SK-N-SH (cell line): ENCODE results near the gene CAMSAP1. TPM values are rescaled to one million over a fixed set of nuclear protein-coding genes. Genes with fewer than 3 reads are reported as not detected.

Experiments
- CTCF ChIA-PET: fragments of 300-600, 350-600 bp; formaldehyde crosslinking; extraction: SDS; loops from one replicate; lab custom pipeline; 2021; lab: Yijun Ruan, JAX
- POLR2A ChIA-PET: fragments of 350-600 bp; sonication (Branson Sonifier 250); formaldehyde crosslinking; extraction: SDS; loops from one replicate; lab custom pipeline; 2020; ENCODE audit warnings: antibody characterized with exemption, inconsistent platforms; lab: Yijun Ruan, JAX
- DNase-seq: peaks from one replicate; pipeline ENCODE4 v3.0.0; 2012
- H2AFZ ChIP-seq: fragments of 200-600 bp; sonication (generic); 2 replicates; pipeline ENCODE4 v1.8.1; 2016; ENCODE audit warnings: antibody characterized with exemption, mild to moderate bottlenecking, low read depth
- H3F3A ChIP-seq: fragments of 200-600 bp; sonication (generic); replicated peaks from 2 replicates; pipeline ENCODE3; 2016; ENCODE audit warnings: antibody characterized with exemption, mild to moderate bottlenecking; ENCODE audit not compliant: insufficient read depth
- H3K27ac ChIP-seq, 2 experiments: fragments of 200-500 bp in 1 of 2; fragments of 200-600 bp in 1 of 2; sonication (Bioruptor generic) in 1 of 2; sonication (generic), shearing (Covaris generic) in 1 of 2; 2 replicates each; pipeline versions ENCODE4 v1.5.1 to v1.6.1; 2014 to 2016; ENCODE audit warnings: low read depth in 2 of 2, inconsistent platforms in 1 of 2, low read length in 1 of 2, mild to moderate bottlenecking in 1 of 2, mixed read lengths in 1 of 2
- H3K27me3 ChIP-seq: fragments of 200-600 bp; sonication (generic), shearing (Covaris generic); 2 replicates; pipeline ENCODE4 v1.6.1; 2016; ENCODE audit warnings: mixed run types; ENCODE audit not compliant: insufficient read depth
- H3K36me3 ChIP-seq, 2 experiments: fragments of 200-500 bp in 1 of 2; fragments of 200-600 bp in 1 of 2; sonication (Bioruptor generic) in 1 of 2; sonication (generic) in 1 of 2; replicated peaks in 1 of 2; 2 replicates each; pipeline versions ENCODE3 to v1.5.1; 2014 to 2016; ENCODE audit warnings: low read length in 1 of 2, mild to moderate bottlenecking in 1 of 2; ENCODE audit not compliant: insufficient read depth in 2 of 2, control insufficient read depth in 1 of 2
- H3K4me1 ChIP-seq, 2 experiments: fragments of 200-500 bp in 1 of 2; fragments of 200-600 bp in 1 of 2; sonication (Bioruptor generic) in 1 of 2; sonication (generic), shearing (Covaris generic) in 1 of 2; 2 replicates each; pipeline versions ENCODE4 v1.5.1 to v1.6.1; 2014 to 2016; ENCODE audit warnings: low read depth in 1 of 2, low read length in 1 of 2, mixed run types in 1 of 2; ENCODE audit not compliant: insufficient read depth in 2 of 2, control insufficient read depth in 1 of 2
- H3K4me2 ChIP-seq: fragments of 200-600 bp; sonication (generic), shearing (Covaris generic); 2 replicates; pipeline ENCODE4 v1.6.1; 2017; ENCODE audit warnings: mixed run types
- H3K4me3 ChIP-seq, 2 experiments: fragments of 200-500 bp in 1 of 2; fragments of 200-600 bp in 1 of 2; sonication (Bioruptor generic) in 1 of 2; sonication (generic), shearing (Covaris generic) in 1 of 2; 2 replicates each; pipeline versions ENCODE4 v1.5.1 to v1.8.1; 2014 to 2016; ENCODE audit warnings: low read depth in 2 of 2, inconsistent platforms in 1 of 2, low read length in 1 of 2, mild to moderate bottlenecking in 1 of 2, mixed read lengths in 1 of 2, moderate library complexity in 1 of 2
- H3K79me2 ChIP-seq: fragments of 200-600 bp; sonication (generic); 2 replicates; pipeline ENCODE4 v1.8.1; 2017; ENCODE audit warnings: mild to moderate bottlenecking; ENCODE audit not compliant: insufficient read depth
- H3K9ac ChIP-seq: fragments of 200-600 bp; sonication (generic); 2 replicates; pipeline ENCODE4 v1.6.1; 2017; ENCODE audit warnings: mixed run types
- H3K9me2 ChIP-seq: fragments of 200-600 bp; sonication (generic); 2 replicates; pipeline ENCODE4 v1.6.1; 2017; ENCODE audit warnings: mixed run types
- H3K9me3 ChIP-seq: fragments of 200-600 bp; sonication (generic); 2 replicates; pipeline ENCODE4 v1.6.1; 2017; ENCODE audit warnings: mixed run types, mild to moderate bottlenecking, moderate library complexity
- H4K20me1 ChIP-seq: fragments of 200-600 bp; sonication (generic); 2 replicates; pipeline ENCODE4 v1.6.1; 2017; ENCODE audit warnings: mild to moderate bottlenecking, mixed run types; ENCODE audit not compliant: insufficient read depth
- CHD2 ChIP-seq: fragments of 150-350 bp; IDR thresholded peaks from 2 replicates; pipeline ENCODE4 v1.6.1; 2018; ENCODE audit warnings: low read length; ENCODE audit not compliant: partially characterized antibody
- CTCF ChIP-seq: fragments of 200-600 bp; sonication (generic); IDR thresholded peaks from 2 replicates; pipeline ENCODE4 v1.6.1; 2017; ENCODE audit warnings: antibody characterized with exemption, mild to moderate bottlenecking, moderate library complexity
- EP300 ChIP-seq, 2 experiments: IDR thresholded peaks; 2 replicates each; pipeline versions ENCODE4 v1.4.0 to v1.6.1; 2012; ENCODE audit warnings: borderline replicate concordance in 1 of 2, low read depth in 1 of 2, low read length in 1 of 2
- FOXJ3 ChIP-seq: sonication (generic); formaldehyde crosslinking; IDR thresholded peaks from 2 replicates; pipeline ENCODE4 v1.5.1; 2020; ENCODE audit warnings: mild to moderate bottlenecking, missing genetic modification reagents
- FOXM1 ChIP-seq: IDR thresholded peaks from 2 replicates; pipeline ENCODE4 v1.4.0; 2012; ENCODE audit warnings: low read depth, mild to moderate bottlenecking
- GATA2 ChIP-seq: sonication (generic); formaldehyde crosslinking; IDR thresholded peaks from 2 replicates; pipeline ENCODE4 v1.5.0; 2020; ENCODE audit warnings: mild to moderate bottlenecking, missing genetic modification reagents
- MXI1 ChIP-seq: IDR thresholded peaks from 2 replicates; pipeline ENCODE4 v1.6.1; 2012; ENCODE audit warnings: mild to moderate bottlenecking, low read depth, low read length, improper control_type of control experiment
- NRF1 ChIP-seq: IDR thresholded peaks from 2 replicates; pipeline ENCODE4 v1.6.1; 2012; ENCODE audit warnings: low read depth, mild to moderate bottlenecking, low read length
- POLR2AphosphoS5 ChIP-seq: IDR thresholded peaks from 2 replicates; pipeline ENCODE4 v1.6.1; 2012; ENCODE audit warnings: low read depth, low read length
- RAD21 ChIP-seq: IDR thresholded peaks from 2 replicates; pipeline ENCODE4 v1.6.1; 2012; ENCODE audit warnings: mild to moderate bottlenecking, low read length
- REST ChIP-seq: IDR thresholded peaks from 2 replicates; pipeline ENCODE4 v1.6.1; 2012; ENCODE audit warnings: mild to moderate bottlenecking, low read depth, low read length, moderate library complexity
- RXRA ChIP-seq: IDR thresholded peaks from 2 replicates; pipeline ENCODE4 v1.4.0; 2012; ENCODE audit warnings: low read depth, mild to moderate bottlenecking, borderline replicate concordance
- TAF1 ChIP-seq: IDR thresholded peaks from 2 replicates; pipeline ENCODE4 v1.6.1; 2012; ENCODE audit warnings: low read depth, mild to moderate bottlenecking, low read length, moderate library complexity, borderline replicate concordance
- TCF12 ChIP-seq: IDR thresholded peaks from 2 replicates; pipeline ENCODE4 v1.4.0; 2012
- USF1 ChIP-seq: IDR thresholded peaks from 2 replicates; pipeline ENCODE4 v1.4.0; 2012; ENCODE audit warnings: low read depth, borderline replicate concordance
- USF2 ChIP-seq: fragments of 150-350 bp; IDR thresholded peaks from 2 replicates; pipeline ENCODE4 v1.6.1; 2017; ENCODE audit warnings: antibody characterized with exemption, low read length, low read depth, borderline replicate concordance
- YY1 ChIP-seq: IDR thresholded peaks from 2 replicates; pipeline ENCODE4 v1.4.0; 2012; ENCODE audit warnings: low read depth, mild to moderate bottlenecking
- WGBS: methylation state at CpG from one replicate; pipeline ENCODE4 v1.1.6; 2017; ENCODE audit warnings: low lambda C conversion rate; 5-methylcytosine and 5-hydroxymethylcytosine counted together
- polyA plus RNA-seq, 3 experiments: library from polyadenylated mRNA; depleted of rRNA; stranded (reverse); fragments of >200 nt; gene quantifications; 2 replicates each; pipeline ENCODE4 v1.2.3, GENCODE V29; 2012

Gene CAMSAP1
- polyA plus RNA-seq, 1 of the 3 experiments (the other 2 are of a cell fraction) = 8.9 TPM

GRCh38 chr9:135814421-135815095 is 92.8 kb downstream of the CAMSAP1 start (continued):
- TF ChIP-seq REST (no peak), GATA2 (no peak), USF1 (no peak), FOXJ3 (no peak), EP300 (IDR thresholded peaks at IDR 0.05; ENCODE audit: borderline replicate concordance in 1 of 2, low read depth in 1 of 2, low read length in 1 of 2) (no peak)
- TF ChIP-seq, all 33 proteins: peak for 0

- no peaks in the 10 kb centered on the region for H3K9me2 ChIP-seq
- H3K79me2 ChIP-seq = no peaks in the 10 kb centered on the region
- peaks cover under 1% of the 10 kb centered on the region for H3F3A ChIP-seq
- ChIA-PET CTCF (no interaction called here), POLR2A (no interaction called here)
- TF ChIP-seq GATA2 (no peak), RXRA (no peak), CHD2 (no peak), NRF1 (no peak), USF1 (no peak), REST (no peak), EP300 (IDR thresholded peaks at IDR 0.05; ENCODE audit: borderline replicate concordance in 1 of 2, low read depth in 1 of 2, low read length in 1 of 2) (no peak), CTCF (no peak), TAF1 (no peak), YY1 (no peak), MXI1 (no peak), POLR2AphosphoS5 (no peak), RAD21 (no peak), TCF12 (no peak), FOXM1 (no peak), USF2 (no peak)
- H3K27me3 ChIP-seq = no peaks in the 10 kb centered on the region
- peaks cover 0 to 8% of the 10 kb centered on the region in 2 experiments; a peak in 1 of 4 replicates for H3K4me1 ChIP-seq
- DNase-seq = no peak
- H2AFZ ChIP-seq = no peak overlapping the region
- H4K20me1 ChIP-seq = no peaks in the 10 kb centered on the region
- H3K4me3 ChIP-seq = no peak overlapping the region
- 93% methylated on average over 12 of the region's 14 CpGs for WGBS
- no peak overlapping the region for H3K4me2 ChIP-seq
- H3K9me3 ChIP-seq = no peaks in the 10 kb centered on the region
- H3K27ac ChIP-seq = no peak overlapping the region; a peak in 1 of 4 replicates
- H3K36me3 ChIP-seq = peaks cover 37 to 83% of the 10 kb centered on the region in 2 experiments
- no peak overlapping the region for H3K9ac ChIP-seq
Measured at GRCh38 chr9:135813671-135814290, 93.6 kb downstream of the CAMSAP1 start.
